Nephron (organoid): ENCODE measurements around the gene VAV1.

Experiments
- H3K27ac Mint-ChIP-seq, 3 experiments: 2 replicates each; pipeline ENCODE4 v1.8.0; 2020; ENCODE audit warnings: mixed read lengths in 3 of 3, mild to moderate bottlenecking in 2 of 3, moderate library complexity in 1 of 3
- H3K27me3 Mint-ChIP-seq: 2 replicates; pipeline ENCODE4 v1.8.0; 2021; ENCODE audit warnings: low read depth, mild to moderate bottlenecking, moderate library complexity, mixed read lengths
- H3K36me3 Mint-ChIP-seq: 2 replicates; pipeline ENCODE4 v1.8.0; 2020; ENCODE audit warnings: low read depth, mixed read lengths
- H3K4me1 Mint-ChIP-seq: 2 replicates; pipeline ENCODE4 v1.8.0; 2020; ENCODE audit warnings: mixed read lengths
- H3K4me3 Mint-ChIP-seq, 3 experiments: 2 replicates each; pipeline ENCODE4 v1.8.0; 2020; ENCODE audit warnings: mild to moderate bottlenecking in 3 of 3, mixed read lengths in 3 of 3, moderate library complexity in 2 of 3
- H3K9me3 Mint-ChIP-seq: 2 replicates; pipeline ENCODE4 v1.8.0; 2020; ENCODE audit warnings: mixed read lengths
- CTCF ChIP-seq, 3 experiments: fragments of 200-600 bp; sonication (generic); IDR thresholded peaks; one replicate each; pipeline ENCODE4 v1.5.0; 2021; ENCODE audit warnings: antibody characterized with exemption in 3 of 3; ENCODE audit not compliant: unreplicated experiment in 3 of 3

Gene VAV1

DNA sequence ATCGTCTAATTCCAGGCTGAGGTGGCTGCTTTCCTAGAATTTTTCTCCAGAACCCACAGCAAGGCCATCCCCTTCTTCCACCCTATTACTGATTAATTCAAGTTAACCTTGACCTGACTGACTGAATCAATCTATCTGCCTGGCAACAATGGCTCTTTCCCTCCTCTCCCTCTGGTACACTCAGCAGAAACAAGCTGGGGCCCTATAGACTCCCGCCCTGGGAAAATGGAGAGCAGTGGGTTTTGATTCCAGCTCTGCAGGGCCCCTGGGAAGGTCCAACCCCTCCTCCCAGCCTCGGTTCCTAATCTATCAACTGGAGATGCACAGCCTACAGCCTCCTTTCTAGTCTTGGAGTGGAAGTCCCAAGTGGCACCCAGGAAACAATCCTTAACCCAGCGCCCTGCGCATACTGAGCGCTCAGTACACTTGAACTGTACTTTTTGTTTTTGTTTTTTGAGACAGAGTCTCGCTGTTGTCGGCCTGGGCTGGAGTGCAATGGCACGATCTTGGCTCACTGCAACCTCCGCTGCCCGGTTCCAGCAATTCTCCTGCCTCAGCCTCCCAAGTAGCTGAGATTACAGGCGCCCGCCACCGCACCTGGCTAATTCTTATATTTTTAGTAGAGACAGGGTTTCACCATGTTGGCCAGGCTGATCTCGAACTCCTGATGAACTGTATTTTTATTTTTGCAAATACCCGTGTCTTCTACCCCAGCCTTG is 46.8 kb upstream of the VAV1 start:
- Mint-ChIP-seq H3K4me1 (peaks cover 11% of the 10 kb centered on the region), H3K36me3 (no peaks in the 10 kb centered on the region), H3K27ac (peak overlapping the region; percentile 82 to 95 (median 85)), H3K4me3 (peak overlapping the region in 1 of 3 experiments; percentile 17), H3K27me3 (peaks cover 5% of the 10 kb centered on the region), H3K9me3 (no peaks in the 10 kb centered on the region)
- no peak for TF ChIP-seq CTCF (IDR thresholded peaks at IDR 0.05; ENCODE audit: unreplicated experiment in 3 of 3)

- peaks cover 11% of the 10 kb centered on the region for H3K36me3 Mint-ChIP-seq
- no peaks in the 10 kb centered on the region for H3K27me3 Mint-ChIP-seq
- no peak for TF ChIP-seq CTCF (IDR thresholded peaks at IDR 0.05; ENCODE audit: unreplicated experiment in 3 of 3)
- peak overlapping the region; percentile 27 to 63 (median 51) for H3K27ac Mint-ChIP-seq
- H3K4me3 Mint-ChIP-seq: no peak overlapping the region
- H3K9me3 Mint-ChIP-seq: no peaks in the 10 kb centered on the region
- peaks cover under 1% of the 10 kb centered on the region for H3K4me1 Mint-ChIP-seq
Observed at GRCh38 chr19:6728346-6728745, 44.2 kb upstream of the VAV1 start.

DNA sequence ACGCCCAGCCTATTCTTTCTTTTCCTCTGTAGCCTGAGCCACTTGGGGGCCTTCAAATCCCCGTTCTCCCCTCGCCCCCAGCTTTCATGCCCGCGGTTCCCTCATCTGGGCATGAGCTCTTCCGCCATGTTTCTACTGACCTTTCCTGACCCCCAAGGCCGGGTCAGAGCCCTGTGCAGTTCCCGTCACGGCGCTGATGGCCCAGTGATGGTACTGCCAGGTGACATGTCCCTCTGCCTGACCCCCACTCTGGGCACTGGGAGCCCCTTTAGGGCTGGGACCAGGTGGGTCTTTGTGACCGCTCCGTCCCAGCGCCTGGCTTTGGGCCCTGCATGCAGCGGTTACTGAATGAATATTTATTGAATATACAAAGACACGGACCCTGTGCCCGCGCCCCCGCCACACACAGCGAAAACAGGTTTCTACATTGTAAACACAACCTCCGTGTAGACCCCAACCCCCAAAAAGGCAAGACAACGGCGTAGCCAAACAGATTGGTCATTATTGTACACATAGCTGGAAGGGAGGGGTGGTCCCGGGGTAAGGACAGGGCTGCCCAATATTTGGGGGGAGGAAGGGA is 42.8 kb upstream of the VAV1 start:
- H3K9me3 Mint-ChIP-seq: no peaks in the 10 kb centered on the region
- H3K27ac Mint-ChIP-seq: peak overlapping the region in 2 of 3 experiments; percentile 26 to 41
- no peak overlapping the region for H3K4me3 Mint-ChIP-seq
- H3K27me3 Mint-ChIP-seq: no peaks in the 10 kb centered on the region
- peaks cover 16% of the 10 kb centered on the region for H3K36me3 Mint-ChIP-seq
- H3K4me1 Mint-ChIP-seq: no peaks in the 10 kb centered on the region
- TF ChIP-seq CTCF (IDR thresholded peaks at IDR 0.05; ENCODE audit: unreplicated experiment in 3 of 3): no peak

DNA sequence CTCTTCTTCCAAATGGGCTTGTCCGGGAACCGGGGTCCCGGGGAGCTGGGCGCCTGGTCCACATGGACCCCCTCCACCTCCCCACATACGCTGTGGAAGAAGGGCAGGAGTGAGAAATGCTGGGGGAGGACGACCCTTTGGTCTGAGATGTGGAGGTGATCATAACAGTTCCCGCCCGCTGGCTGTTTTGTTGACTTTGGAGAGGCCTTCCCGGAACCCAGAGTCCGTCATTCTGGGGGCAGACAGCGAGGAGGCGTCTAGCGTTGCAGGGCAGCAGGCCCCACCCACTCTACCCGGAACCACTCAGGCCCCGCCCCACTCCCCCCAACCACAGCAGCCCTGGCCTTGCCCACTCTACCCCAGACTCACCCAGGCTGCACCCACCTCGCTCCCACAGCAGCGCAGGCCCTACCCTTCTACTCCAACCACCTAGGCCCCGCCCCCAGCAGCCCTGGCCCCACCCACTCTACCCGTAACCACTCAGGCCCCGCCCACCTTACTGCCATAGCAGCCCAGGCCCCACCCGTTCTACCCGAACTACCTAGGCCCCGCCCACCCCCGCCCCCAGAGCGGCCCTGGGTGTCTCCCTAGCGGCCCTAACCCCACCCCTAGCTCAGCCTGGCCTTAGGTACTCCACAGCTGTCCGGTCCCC is 42.2 kb upstream of the VAV1 start:
- no peak for TF ChIP-seq CTCF (IDR thresholded peaks at IDR 0.05; ENCODE audit: unreplicated experiment in 3 of 3)

DNA sequence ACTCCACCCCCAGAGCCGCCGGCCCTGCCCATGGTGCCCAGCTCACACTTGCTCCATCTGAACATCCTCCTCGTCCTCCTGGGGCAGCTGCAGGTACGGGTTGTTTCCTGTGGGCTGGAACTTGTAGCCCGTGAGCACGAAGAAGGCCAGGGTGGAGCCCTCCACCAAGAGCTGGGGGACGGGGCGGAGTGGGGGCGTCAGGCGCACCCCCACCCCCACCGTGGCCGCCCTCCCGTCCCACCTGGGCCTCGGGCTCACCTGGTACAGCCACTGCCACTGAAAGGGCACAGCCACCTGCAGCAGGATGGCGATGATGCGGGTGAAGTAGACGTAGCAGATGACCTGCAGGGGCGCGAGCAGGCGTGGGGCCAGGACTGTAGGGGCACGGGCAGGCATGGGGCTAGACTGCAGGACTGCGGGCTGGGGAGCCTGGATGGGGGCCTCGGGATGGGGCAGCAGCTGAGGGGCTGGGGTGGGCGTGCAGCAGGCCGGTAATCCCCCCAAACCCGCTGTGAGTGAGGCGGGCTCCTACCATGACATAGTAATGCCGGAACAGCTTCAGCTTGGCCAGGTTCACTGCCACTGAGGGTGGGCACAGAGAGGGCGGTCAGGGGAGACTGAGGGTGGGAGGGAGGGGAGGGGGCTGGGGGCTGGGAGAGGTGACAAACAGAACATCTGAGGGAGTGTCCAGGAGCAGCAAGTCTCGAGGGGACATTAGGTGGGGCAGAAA is 41.4 kb upstream of the VAV1 start:
- H3K9me3 Mint-ChIP-seq: no peaks in the 10 kb centered on the region
- H3K4me3 Mint-ChIP-seq: no peak overlapping the region
- no peak for TF ChIP-seq CTCF (IDR thresholded peaks at IDR 0.05; ENCODE audit: unreplicated experiment in 3 of 3)

More for the DNA sequence above, 42.2 kb upstream of the VAV1 start:
- H3K27me3 Mint-ChIP-seq: no peaks in the 10 kb centered on the region
- H3K9me3 Mint-ChIP-seq: no peaks in the 10 kb centered on the region
- H3K4me1 Mint-ChIP-seq: no peaks in the 10 kb centered on the region
- H3K36me3 Mint-ChIP-seq: peaks cover 16% of the 10 kb centered on the region
- H3K27ac Mint-ChIP-seq: no peak overlapping the region
- H3K4me3 Mint-ChIP-seq: peak overlapping the region in 1 of 3 experiments; percentile 44

More for the DNA sequence above, 41.4 kb upstream of the VAV1 start:
- Mint-ChIP-seq H3K4me1 (peaks cover 4% of the 10 kb centered on the region), H3K27me3 (no peaks in the 10 kb centered on the region), H3K27ac (no peak overlapping the region), H3K36me3 (peaks cover 16% of the 10 kb centered on the region)
